Kidney glomerular epithelial cell (primary cell): ENCODE measurements around the gene TTLL7.
"Not testable (repeated sequence)": the region's sequence is repeated elsewhere in the genome, so short reads cannot be mapped to it uniquely, and the experiment has no call there.

Experiments
- DNase-seq: peaks from one replicate; lab custom pipeline; 2025; lab: John Stamatoyannopoulos, UW

Gene TTLL7

GRCh38 chr1:83929184-83929583, 69.7 kb downstream of the TTLL7 start:
- no peak for DNase-seq

- DNase-seq = no peak
These were observed 70.5 kb downstream of the TTLL7 start for GRCh38 chr1:83928396-83928795.

GRCh38 chr1:83927701-83928100, 71.2 kb downstream of the TTLL7 start:
- no peak for DNase-seq

- no peak for DNase-seq
These were observed 71.9 kb downstream of the TTLL7 start for GRCh38 chr1:83927061-83927460.

GRCh38 chr1:83923553-83923952, 75.4 kb downstream of the TTLL7 start:
- DNase-seq = no peak

- no peak for DNase-seq
These were observed 76.5 kb downstream of the TTLL7 start for GRCh38 chr1:83922431-83922830.

GRCh38 chr1:83920320-83920719, 78.6 kb downstream of the TTLL7 start:
- DNase-seq = no peak

- DNase-seq = no peak
These were observed 79.1 kb downstream of the TTLL7 start for GRCh38 chr1:83919872-83920271.

GRCh38 chr1:83918688-83919285, 80.1 kb downstream of the TTLL7 start:
- DNase-seq = no peak

GRCh38 chr1:83917959-83918358, 81.0 kb downstream of the TTLL7 start:
- no peak for DNase-seq

- DNase-seq = not testable (repeated sequence)
These were observed 82.8 kb downstream of the TTLL7 start for GRCh38 chr1:83916094-83916493.

GRCh38 chr1:83912876-83913275, 86.1 kb downstream of the TTLL7 start:
- DNase-seq = no peak

GRCh38 chr1:83910461-83910860, 88.5 kb downstream of the TTLL7 start:
- DNase-seq = no peak

GRCh38 chr1:83909687-83910086, 89.2 kb downstream of the TTLL7 start:
- no peak for DNase-seq

GRCh38 chr1:83905315-83905907, 93.5 kb downstream of the TTLL7 start:
- DNase-seq = no peak

GRCh38 chr1:83901547-83902155, 97.3 kb downstream of the TTLL7 start:
- DNase-seq = peak; percentile 34

GRCh38 chr1:83900524-83900923, 98.4 kb downstream of the TTLL7 start:
- no peak for DNase-seq

GRCh38 chr1:83897516-83897915, 101.4 kb downstream of the TTLL7 start:
- DNase-seq = no peak

- DNase-seq = no peak
These were observed 102.6 kb downstream of the TTLL7 start for GRCh38 chr1:83896299-83896698.

- DNase-seq = no peak
These were observed 109.2 kb downstream of the TTLL7 start for GRCh38 chr1:83889707-83890106.

GRCh38 chr1:83887483-83887882, 111.4 kb downstream of the TTLL7 start:
- no peak for DNase-seq

- no peak for DNase-seq
These were observed 115.0 kb downstream of the TTLL7 start for GRCh38 chr1:83883979-83884378.

GRCh38 chr1:83882906-83883305, 116.0 kb downstream of the TTLL7 start:
- peak; percentile 17 for DNase-seq

- DNase-seq = no peak
These were observed 126.4 kb downstream of the TTLL7 start for GRCh38 chr1:83872515-83872914.
